HFF-Myc (cell line): ENCODE measurements around the gene DOLPP1.
A peak's percentile ranks its signal among the peaks of the same experiment; 100 is the strongest.

ENCODE experiments used
- DNase-seq: peaks from one replicate; pipeline ENCODE4 v3.0.0-alpha.2; 2011; ENCODE audit warnings: low read depth; ENCODE audit errors: extremely low read depth
- H3K4me3 ChIP-seq: replicated peaks from 2 replicates; pipeline ENCODE4 v1.5.1; 2011; ENCODE audit warnings: low read depth, mild to moderate bottlenecking, control low read depth, low read length
- CTCF ChIP-seq: IDR thresholded peaks from 2 replicates; pipeline ENCODE4 v1.5.1; 2012; ENCODE audit warnings: mild to moderate bottlenecking, low read depth, low read length, control low read depth; ENCODE audit errors: missing control alignments

The DOLPP1 gene

GRCh38 chr9:129105857-129106694 lies 25.2 kb downstream of the DOLPP1 start:
- no peak for DNase-seq
- no peak for TF ChIP-seq CTCF
- no peak overlapping the region for H3K4me3 ChIP-seq

GRCh38 chr9:129107651-129108050 lies 26.7 kb downstream of the DOLPP1 start:
- TF ChIP-seq CTCF = no peak
- DNase-seq = no peak
- H3K4me3 ChIP-seq = no peak overlapping the region

GRCh38 chr9:129108083-129108804 lies 27.3 kb downstream of the DOLPP1 start:
- no peak for TF ChIP-seq CTCF
- H3K4me3 ChIP-seq = no peak overlapping the region
- no peak for DNase-seq

- no peak overlapping the region for H3K4me3 ChIP-seq
- TF ChIP-seq CTCF = no peak
- DNase-seq = no peak
Observed at GRCh38 chr9:129108805-129109536, 28.1 kb downstream of the DOLPP1 start.

GRCh38 chr9:129109537-129109903 lies 28.6 kb downstream of the DOLPP1 start:
- no peak for DNase-seq

More at GRCh38 chr9:129109537-129109903, 28.6 kb downstream of the DOLPP1 start:
- TF ChIP-seq CTCF = no peak
- H3K4me3 ChIP-seq = peak overlapping the region; percentile 84
